Measurements from ENCODE around the gene CSK. TPM values are rescaled to one million over a fixed set of nuclear protein-coding genes. Genes with fewer than 3 reads are reported as not detected.

Gene CSK
- polyA plus RNA-seq, 1 donor from 2014 or later, result 214 TPM

DNA sequence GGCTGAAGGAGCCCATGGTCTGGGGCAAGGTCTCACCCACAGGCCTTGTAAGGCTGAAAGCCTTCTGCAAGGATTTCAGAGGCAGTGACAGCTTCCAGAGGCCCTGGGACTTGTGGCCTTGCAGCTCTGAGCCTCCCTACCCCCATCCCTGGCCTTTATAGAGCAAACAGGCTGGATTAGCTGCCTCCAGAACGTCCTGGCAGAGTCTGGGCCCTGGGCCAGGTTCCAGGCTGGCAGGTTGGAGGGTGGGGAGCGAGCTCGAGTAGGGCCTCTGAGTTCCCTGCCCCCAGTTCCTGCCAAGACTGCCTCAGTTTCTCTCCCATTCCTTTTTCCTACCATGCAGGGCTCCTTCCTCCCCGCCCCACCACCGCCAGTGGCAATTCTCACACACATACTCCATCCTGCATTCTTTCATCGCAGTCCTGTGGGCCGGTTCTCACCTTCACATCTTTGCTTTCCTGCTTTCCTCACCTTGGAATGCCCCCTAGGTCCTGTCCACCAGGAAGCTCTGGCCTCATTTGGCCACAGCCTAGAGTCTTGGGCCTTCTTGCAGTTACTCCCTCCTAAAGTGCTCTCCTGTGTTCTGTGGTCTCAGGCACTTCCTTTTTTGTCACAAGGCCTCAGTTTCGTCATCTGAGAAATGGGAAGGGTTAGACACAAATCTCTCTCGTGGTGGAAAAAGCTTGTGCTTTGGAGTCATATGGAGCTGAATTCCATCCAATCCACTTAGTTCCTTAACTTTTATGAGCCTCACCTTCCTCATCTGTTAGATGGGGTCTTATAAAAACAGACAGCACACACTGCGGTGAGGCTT, 33.4 kb downstream of the CSK start:
- Mint-ChIP-seq H3K9me3 (no peaks in the 10 kb centered on the region), H3K4me3 (no peak overlapping the region), H3K27ac (no peak overlapping the region), H3K4me1 (peaks cover 8 to 21% (median 11%) of the 10 kb centered on the region in 3 donors), H3K36me3 (no peaks in the 10 kb centered on the region), H3K27me3 (no peaks in the 10 kb centered on the region)

DNA sequence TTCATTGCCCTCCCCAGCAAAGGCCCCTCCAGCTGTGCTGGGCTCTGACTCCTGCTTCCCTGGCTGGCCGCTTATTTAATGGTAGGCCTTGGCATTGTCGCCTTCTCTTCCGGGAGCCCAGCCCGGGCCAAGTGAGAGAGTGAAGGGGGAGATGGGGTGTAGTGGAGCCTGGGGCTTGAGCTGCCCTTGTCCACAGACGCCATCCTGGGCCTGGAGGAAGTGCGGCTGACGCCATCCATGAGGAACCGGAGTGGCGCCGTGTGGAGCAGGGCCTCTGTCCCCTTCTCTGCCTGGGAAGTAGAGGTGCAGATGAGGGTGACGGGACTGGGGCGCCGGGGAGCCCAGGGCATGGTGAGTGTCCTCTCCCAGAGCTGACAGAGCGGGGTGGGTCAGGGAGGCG, 34.1 kb downstream of the CSK start:
- H3K4me3 Mint-ChIP-seq, result no peak overlapping the region
- no peaks in the 10 kb centered on the region for H3K9me3 Mint-ChIP-seq
- no peak overlapping the region for H3K27ac Mint-ChIP-seq
- H3K27me3 Mint-ChIP-seq, result no peaks in the 10 kb centered on the region
- H3K36me3 Mint-ChIP-seq, result no peaks in the 10 kb centered on the region
- peaks cover 8 to 23% (median 11%) of the 10 kb centered on the region in 3 donors for H3K4me1 Mint-ChIP-seq

DNA sequence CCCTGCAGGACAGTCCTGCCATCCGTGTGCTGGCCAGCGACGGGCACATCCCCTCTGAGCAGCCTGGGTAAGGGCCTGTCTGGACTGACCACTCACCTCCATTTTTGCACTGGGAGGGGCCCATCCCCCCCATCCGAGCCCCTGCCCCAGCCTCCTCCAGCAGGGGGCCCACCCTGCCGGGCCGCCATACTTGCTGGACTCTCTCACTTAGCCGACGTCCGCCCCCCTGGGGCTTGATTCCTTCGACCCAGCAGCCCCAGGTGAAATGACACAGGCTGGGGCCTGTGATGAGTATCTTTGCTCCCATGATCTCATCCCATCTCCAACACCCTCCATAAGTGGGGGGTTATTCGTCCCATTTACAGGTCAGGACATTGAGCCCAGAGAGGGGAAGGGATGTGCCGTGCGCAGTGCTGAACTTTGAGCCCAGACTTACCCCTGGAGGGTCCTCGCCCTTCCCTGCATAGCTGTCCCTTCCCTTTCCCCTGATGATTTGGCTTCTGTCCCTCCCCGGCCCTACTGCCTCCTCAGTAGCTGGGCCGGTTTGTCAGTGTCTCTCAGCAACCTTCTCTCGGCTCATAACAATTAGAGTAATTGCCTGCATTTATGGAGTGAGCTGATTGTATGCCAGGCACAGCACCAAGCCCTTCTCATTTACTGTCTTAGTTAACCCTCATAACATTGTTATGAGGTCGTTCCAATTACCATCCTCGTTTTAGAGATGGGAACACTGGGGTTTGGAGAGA, 34.9 kb downstream of the CSK start:
- H3K4me3 Mint-ChIP-seq, result no peak overlapping the region
- H3K36me3 Mint-ChIP-seq, result no peaks in the 10 kb centered on the region
- no peaks in the 10 kb centered on the region for H3K9me3 Mint-ChIP-seq
- peaks cover 2% of the 10 kb centered on the region for H3K27me3 Mint-ChIP-seq
- H3K4me1 Mint-ChIP-seq, result peaks cover 16 to 30% (median 17%) of the 10 kb centered on the region in 3 donors
- no peak overlapping the region for H3K27ac Mint-ChIP-seq

DNA sequence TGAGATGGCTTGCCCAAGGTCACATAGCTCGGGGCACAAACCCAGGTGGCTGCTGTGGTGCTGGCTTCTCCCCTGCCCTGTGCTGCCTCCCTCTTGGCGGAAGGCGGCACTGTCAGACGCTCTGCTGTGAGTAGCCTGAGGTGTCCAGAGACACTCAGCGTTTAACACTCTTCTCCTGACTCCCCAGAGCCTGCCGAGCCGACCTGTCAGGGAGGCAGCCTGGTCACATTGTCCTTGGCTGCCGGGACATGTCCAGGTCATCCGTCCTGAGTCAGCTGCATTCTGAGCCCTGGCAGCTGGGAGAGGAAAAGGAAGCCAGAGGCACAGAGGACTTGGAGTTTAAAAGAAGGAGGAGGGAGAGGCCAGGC, 35.5 kb downstream of the CSK start:
- Mint-ChIP-seq H3K36me3 (no peaks in the 10 kb centered on the region), H3K4me3 (no peak overlapping the region), H3K27me3 (peaks cover 2% of the 10 kb centered on the region), H3K4me1 (peaks cover 16 to 30% (median 17%) of the 10 kb centered on the region in 3 donors), H3K27ac (no peak overlapping the region), H3K9me3 (no peaks in the 10 kb centered on the region)

DNA sequence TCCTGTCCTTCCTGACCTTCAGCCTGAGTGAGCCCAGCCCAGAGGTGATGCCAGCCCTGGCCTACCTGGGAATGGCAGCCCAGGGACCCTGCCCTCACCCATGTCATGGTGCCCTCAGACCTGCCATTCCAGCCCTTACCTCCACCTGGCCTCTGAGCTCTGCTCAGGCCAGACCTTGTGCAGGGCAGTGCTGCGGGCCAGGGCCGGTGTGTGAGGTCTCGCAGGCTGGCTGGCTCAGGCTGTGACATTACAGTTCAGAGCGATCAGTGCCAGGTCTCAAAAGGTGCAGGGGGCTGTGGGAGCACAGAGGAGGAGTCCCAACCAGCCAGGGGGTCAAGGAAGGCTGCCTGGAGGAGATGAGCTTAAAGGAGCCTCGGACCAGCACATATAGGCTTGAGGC, 38.2 kb downstream of the CSK start:
- Mint-ChIP-seq H3K4me1 (peaks cover 19 to 28% (median 21%) of the 10 kb centered on the region in 3 donors), H3K9me3 (no peaks in the 10 kb centered on the region), H3K36me3 (no peaks in the 10 kb centered on the region), H3K27me3 (peaks cover 4% of the 10 kb centered on the region), H3K4me3 (no peak overlapping the region), H3K27ac (no peak overlapping the region)

DNA sequence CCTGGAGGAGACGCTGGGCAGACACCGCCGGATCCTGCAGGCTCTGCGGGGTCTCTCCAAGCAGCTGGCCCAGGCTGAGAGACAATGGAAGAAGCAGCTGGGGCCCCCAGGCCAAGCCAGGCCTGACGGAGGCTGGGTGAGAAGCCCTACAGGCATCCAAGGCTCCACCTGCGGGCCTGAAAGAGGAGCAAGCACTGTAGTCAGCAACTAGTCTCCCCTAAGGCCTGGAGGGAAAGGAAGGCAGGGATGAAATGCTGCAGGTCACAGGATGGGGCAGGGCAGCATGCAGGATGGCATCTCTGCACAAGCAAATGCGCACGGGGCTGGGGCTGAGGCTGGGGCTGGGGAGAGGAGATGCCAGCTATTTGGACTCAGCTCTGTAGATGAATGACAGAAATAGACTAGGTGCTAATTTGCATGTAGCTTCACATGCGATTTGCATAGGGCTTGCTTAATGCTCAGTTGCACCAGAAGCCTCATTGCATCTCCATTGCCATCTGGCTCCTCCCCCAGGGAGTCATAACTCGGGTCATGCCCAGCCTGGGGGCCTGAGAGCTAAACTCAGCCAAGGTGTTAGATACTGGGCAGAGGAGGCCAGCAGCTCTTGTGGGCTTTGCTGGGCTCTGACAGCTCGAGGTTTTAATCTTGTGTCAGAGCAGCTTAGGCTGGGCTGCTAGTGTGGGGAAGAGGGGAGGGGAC, 39.4 kb downstream of the CSK start:
- Mint-ChIP-seq H3K4me1 (peaks cover 19 to 23% (median 22%) of the 10 kb centered on the region in 3 donors), H3K36me3 (no peaks in the 10 kb centered on the region), H3K4me3 (peak overlapping the region in 3 of 4 donors; percentile 21 to 92 (median 91)), H3K9me3 (no peaks in the 10 kb centered on the region), H3K27ac (peak overlapping the region in 2 of 3 donors; percentile 16 to 25), H3K27me3 (peaks cover 8% of the 10 kb centered on the region)

DNA sequence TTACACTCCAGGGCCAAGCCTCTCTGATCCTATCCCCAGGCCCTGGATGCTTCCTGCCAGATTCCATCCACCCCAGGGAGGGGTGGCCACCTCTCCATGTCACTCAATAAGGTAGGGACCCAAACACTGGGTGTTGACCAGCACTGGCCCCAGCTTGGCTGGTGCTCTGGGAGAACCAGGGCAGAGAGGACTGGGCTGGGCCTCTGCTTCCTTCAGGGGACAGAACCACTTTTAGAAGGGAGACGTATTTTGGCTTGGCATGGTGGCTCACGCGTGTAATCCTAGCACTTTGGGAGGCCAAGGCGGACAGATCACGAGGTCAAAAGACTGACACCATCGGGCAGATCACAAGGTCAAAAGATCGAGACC, 39.9 kb downstream of the CSK start:
- Mint-ChIP-seq H3K27ac (peak overlapping the region in 1 of 3 donors; percentile 25), H3K4me1 (peaks cover 18 to 23% (median 22%) of the 10 kb centered on the region in 3 donors), H3K4me3 (no peak overlapping the region), H3K36me3 (no peaks in the 10 kb centered on the region), H3K9me3 (no peaks in the 10 kb centered on the region), H3K27me3 (peaks cover 10% of the 10 kb centered on the region)

DNA sequence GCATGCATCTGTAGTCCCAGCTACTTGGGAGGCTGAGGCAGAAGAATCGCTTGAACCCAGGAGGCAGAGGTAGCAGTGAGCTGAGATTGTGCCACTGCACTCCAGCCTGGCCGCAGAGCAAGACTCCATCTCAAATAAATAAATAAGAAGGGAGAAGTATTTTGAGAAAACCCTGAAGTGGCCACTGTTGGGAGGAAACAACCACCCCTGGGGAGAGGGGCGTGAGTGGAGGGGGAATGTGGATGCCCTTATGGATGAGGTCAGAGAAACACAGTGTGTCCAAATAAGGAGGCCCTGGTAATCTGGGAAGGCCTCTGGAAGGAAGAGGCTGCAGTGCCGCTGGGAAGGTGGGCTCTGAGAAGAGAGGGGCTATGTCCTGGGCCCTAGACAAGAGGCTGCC, 40.4 kb downstream of the CSK start:
- Mint-ChIP-seq H3K4me1 (peaks cover 15 to 23% (median 20%) of the 10 kb centered on the region in 3 donors), H3K27ac (peak overlapping the region in 1 of 3 donors; percentile 13), H3K4me3 (peak overlapping the region in 1 of 4 donors; percentile 12), H3K36me3 (no peaks in the 10 kb centered on the region), H3K27me3 (peaks cover 14% of the 10 kb centered on the region), H3K9me3 (no peaks in the 10 kb centered on the region)

DNA sequence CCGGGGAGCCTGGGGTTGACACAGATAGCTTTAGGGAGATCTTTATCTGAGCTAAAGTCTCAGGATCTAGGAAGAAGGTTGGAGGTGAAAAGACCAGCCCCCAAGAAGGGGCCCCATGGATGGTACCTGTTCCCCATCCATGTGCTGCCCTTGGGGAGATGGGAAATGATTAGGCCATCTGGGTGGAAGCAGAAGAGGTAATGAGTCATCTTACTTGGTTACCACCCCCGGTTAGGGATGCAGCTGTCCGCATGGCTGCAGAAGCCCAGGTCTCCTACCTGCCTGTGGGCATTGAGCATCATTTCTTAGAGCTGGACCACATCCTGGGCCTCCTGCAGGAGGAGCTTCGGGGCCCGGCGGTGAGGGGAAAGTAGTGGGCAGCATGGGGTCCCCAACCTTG, 41.4 kb downstream of the CSK start:
- no peaks in the 10 kb centered on the region for H3K9me3 Mint-ChIP-seq
- peaks cover 15 to 23% (median 20%) of the 10 kb centered on the region in 3 donors for H3K4me1 Mint-ChIP-seq
- H3K4me3 Mint-ChIP-seq, result no peak overlapping the region
- H3K27ac Mint-ChIP-seq, result no peak overlapping the region
- H3K36me3 Mint-ChIP-seq, result no peaks in the 10 kb centered on the region
- H3K27me3 Mint-ChIP-seq, result peaks cover 23% of the 10 kb centered on the region

DNA sequence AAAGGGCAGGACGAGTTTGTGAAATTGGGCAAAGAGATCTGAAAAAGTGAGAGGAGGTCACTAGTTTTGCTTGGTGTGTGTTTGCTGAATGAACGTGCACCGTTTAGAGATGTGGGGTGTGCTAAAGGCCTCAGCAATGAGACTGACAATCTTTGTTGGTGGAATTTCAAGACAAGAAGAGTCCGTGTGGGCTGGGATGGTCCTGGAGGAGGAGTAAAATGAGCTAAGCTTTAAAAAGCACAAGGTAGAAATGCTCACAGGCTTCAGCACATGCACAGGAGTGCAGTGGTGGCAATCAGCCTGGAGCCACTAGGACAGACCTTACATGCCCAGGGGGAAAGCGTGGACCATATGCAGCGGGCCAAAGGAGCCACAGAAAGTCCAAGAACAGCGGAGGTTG, 43.1 kb downstream of the CSK start:
- Mint-ChIP-seq H3K4me1 (peaks cover 11 to 19% (median 14%) of the 10 kb centered on the region in 3 donors), H3K36me3 (no peaks in the 10 kb centered on the region), H3K4me3 (no peak overlapping the region), H3K27me3 (peaks cover 26% of the 10 kb centered on the region), H3K27ac (peak overlapping the region in 1 of 3 donors; percentile 46), H3K9me3 (no peaks in the 10 kb centered on the region)

DNA sequence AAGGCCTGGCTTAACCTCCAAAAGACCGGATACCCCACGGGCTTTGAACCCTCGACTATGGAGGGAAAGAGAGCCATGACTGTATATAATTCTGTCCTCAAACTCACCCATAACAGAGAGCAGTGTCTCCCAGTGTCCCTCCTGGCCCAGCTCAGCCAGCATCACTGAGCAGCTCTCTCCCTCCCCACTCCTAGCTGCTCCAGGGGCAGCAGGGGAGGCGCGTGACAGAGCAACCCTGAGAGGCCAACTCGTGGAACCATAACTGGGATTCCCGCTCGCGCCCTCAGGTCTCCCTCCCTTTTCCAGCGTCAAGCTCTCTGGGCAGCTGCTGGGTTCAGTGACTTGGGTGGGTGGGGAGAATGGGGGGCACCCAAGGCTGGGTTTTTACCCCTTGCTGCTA, 44.0 kb downstream of the CSK start:
- Mint-ChIP-seq H3K36me3 (no peaks in the 10 kb centered on the region), H3K27ac (no peak overlapping the region), H3K27me3 (peaks cover 26% of the 10 kb centered on the region), H3K9me3 (no peaks in the 10 kb centered on the region), H3K4me3 (no peak overlapping the region), H3K4me1 (peaks cover 8 to 15% (median 10%) of the 10 kb centered on the region in 3 donors)

DNA sequence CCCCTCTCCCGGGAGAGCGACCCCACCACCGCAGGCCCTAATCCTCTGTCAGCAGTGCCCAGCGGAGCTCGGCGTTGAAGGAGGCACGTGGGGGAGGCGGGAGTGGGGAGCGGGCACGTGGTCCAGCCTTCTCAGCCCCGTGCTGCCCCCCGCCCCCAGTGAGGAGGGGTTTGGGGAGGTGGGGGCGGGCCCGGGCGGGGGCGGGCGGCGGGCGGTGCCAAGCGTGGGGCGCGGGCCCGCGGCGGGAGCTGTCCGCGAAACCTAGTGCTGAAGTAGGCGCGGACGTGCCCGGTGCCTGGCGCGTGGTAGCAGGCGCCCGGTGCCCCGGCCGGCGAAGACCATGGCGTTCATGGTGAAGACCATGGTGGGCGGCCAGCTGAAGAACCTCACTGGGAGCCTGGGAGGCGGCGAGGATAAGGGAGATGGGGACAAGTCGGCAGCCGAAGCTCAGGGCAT, 44.5 kb downstream of the CSK start, which contains the start of gene CPLX3:
CPLX3 (plus strand) TSS at position 264 of the 456 bp plus-strand sequence; CDS start at position 341, 77 bp downstream.
- peak within 1 kb of the TSS in 2 of 3 donors; percentile 31 to 68 for H3K27ac Mint-ChIP-seq

DNA sequence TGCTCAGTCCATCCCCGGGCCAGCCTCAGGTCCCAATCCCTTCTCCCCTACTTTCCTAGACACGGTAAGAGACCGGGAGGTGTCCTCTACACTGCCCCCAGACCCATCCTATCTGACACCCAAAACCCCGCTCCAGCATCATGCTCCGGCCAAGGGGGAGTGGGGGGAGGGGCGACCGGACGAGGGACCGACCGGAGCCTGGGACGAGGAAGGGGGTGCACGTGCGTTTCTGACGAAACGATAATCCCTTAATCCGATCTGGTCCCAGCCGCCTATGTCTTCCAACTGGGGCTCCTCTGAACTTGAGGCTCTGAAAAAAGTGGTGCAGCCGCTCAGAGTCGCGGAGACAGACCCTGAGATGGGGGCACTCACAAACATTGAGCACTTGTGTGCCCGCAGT, 45.0 kb downstream of the CSK start:
- Mint-ChIP-seq H3K36me3 (no peaks in the 10 kb centered on the region), H3K4me3 (peak overlapping the region in 1 of 4 donors; percentile 47), H3K27ac (peak overlapping the region in 2 of 3 donors; percentile 31 to 68), H3K27me3 (peaks cover 24% of the 10 kb centered on the region), H3K9me3 (no peaks in the 10 kb centered on the region), H3K4me1 (peaks cover 0 to 7% (median 1%) of the 10 kb centered on the region in 3 donors)

More for the DNA sequence above, 44.5 kb downstream of the CSK start, which contains the start of gene CPLX3:
- peak within 1 kb of the TSS in 2 of 4 donors; percentile 17 to 47 for H3K4me3 Mint-ChIP-seq
- H3K4me1 Mint-ChIP-seq, result peaks cover 4 to 11% (median 4%) of the 10 kb centered on the region in 3 donors
- H3K36me3 Mint-ChIP-seq, result no peaks in the 10 kb centered on the region
- H3K27me3 Mint-ChIP-seq, result peaks cover 26% of the 10 kb centered on the region
- no peaks in the 10 kb centered on the region for H3K9me3 Mint-ChIP-seq

DNA sequence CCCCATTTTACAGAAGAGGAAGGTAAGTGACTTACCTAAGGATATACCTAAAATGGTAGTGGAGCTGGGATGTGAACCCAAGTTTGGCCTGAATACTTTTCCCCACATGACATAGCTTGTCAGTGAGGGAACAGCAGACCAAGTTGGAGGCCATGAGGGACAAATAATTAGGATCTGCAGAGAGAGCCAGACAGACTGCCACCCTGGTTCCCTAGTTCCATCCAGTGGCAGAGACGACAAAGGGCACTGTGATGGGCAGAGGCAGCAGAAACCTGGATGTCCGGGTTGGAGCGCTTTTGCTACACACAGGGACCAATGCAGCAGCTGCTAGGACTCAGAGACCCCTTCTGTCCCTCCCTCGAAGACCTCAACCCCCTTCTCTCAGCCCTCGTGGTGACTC, 45.7 kb downstream of the CSK start:
- H3K27me3 Mint-ChIP-seq, result peaks cover 24% of the 10 kb centered on the region
- H3K36me3 Mint-ChIP-seq, result no peaks in the 10 kb centered on the region
- H3K4me1 Mint-ChIP-seq, result peaks cover 0 to 7% (median 1%) of the 10 kb centered on the region in 3 donors
- peak overlapping the region in 1 of 3 donors; percentile 68 for H3K27ac Mint-ChIP-seq
- no peak overlapping the region for H3K4me3 Mint-ChIP-seq
- no peaks in the 10 kb centered on the region for H3K9me3 Mint-ChIP-seq

DNA sequence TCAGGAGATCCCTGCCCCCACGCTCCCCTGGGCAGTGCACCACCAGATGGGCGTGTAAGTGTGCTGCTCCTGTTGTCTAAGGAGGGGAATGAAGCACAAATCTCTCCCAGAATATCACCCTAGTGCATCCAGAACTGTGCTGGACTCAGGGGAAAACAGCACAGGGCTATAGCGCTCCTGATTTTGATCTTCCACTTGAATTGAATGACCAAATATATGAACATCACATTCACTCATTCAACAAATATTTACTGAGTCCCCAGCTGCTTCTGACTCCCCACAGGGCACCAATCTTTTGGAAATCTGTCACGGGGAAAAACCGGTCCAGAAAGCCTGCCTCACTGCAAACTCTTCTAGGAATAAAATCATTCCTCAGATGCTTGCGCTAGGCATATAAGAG, 47.0 kb downstream of the CSK start:
- Mint-ChIP-seq H3K27me3 (peaks cover 24% of the 10 kb centered on the region), H3K4me1 (peaks cover 0 to 7% (median 3%) of the 10 kb centered on the region in 3 donors), H3K9me3 (no peaks in the 10 kb centered on the region), H3K27ac (no peak overlapping the region), H3K36me3 (no peaks in the 10 kb centered on the region), H3K4me3 (no peak overlapping the region)
